GM21825 (cell line): ENCODE results near the gene NQO2.
"Not testable (repeated sequence)": the region's sequence is repeated elsewhere in the genome, so short reads cannot be mapped to it uniquely, and the experiment has no call there.

ENCODE experiments used
- ATAC-seq: cut with Tn5 transposase; IDR thresholded peaks from one replicate; pipeline ENCODE4 v1.9.1; 2021; ENCODE audit warnings: mild to moderate bottlenecking, moderate library complexity; ENCODE audit not compliant: unreplicated experiment

The NQO2 gene

DNA sequence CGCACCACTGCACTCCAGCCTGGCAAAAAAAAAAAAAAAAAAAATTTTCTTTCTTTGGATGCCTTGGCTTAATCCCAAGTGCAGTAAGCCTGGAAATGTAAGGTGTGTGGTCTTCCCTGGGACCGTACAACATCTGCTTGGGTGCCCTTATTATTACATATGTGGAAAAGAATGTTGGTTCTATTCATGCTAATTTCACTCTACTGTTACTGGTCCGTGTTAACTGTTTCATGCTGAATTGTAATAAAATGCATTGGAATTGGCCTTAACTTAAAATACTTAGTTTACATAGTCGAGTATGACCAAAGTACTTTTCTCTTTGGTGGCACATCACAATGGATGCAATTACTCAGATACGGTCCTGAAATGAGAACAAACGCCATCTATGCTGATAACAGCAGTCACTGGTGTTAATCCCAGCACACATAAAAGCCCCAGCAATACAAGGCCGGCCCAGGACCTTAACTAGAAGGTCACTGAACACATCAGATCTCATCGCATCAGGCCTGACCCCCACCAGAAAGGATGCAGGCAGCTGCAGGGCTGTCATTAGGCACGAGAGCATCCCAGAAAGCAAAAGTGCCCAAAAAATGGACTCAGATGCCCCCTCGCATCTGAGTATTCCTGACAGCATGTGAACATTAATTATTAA, 29.5 kb upstream of the NQO2 start:
- no peak for ATAC-seq

DNA sequence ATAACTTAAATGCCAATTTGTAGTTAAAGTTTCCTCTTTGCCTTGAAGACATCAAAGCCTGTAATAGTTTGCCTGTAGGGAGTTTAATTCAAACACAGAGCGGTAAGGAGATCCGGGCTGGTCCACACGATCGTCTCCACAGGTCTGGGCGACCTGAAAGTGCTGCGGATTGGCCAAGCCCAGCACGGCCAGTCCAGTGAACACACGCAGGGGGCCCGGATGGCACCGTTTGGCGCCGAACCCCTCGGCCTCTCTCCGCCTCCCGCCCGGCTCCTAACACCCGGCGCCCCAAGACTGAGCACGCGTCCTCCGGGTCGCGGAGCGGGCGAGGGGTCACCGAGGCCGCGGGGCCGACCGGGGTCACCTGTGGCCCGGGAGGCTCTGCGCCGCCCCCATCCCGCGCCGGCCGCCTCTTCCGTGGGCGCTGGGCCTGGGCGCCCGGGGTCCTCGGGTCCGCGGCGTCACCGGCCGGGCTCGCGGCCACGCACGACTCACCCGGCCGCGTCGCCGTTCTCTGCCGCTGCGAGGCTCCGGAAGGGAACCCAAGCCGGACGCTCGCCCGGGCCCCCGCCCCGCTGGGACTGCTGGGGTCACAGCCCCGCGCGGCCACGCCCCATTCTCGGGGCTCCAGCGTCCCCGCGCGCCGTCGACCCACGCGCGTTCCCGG, 28.8 kb upstream of the NQO2 start:
- ATAC-seq = no peak

- ATAC-seq = no peak
Observed at GRCh38 chr6:2971420-2972218, 28.1 kb upstream of the NQO2 start, which contains the start of gene SERPINB6. Gene SERPINB6, minus strand, starts transcription at chr6:2971567. Its CDS starts 12,235 bp downstream, at chr6:2959332.

- ATAC-seq = not testable (repeated sequence)
Observed at GRCh38 chr6:2972219-2972487, 27.5 kb upstream of the NQO2 start.

GRCh38 chr6:2972685-2973084, 27.0 kb upstream of the NQO2 start:
- not testable (repeated sequence) for ATAC-seq

- not testable (repeated sequence) for ATAC-seq
Observed at GRCh38 chr6:2973180-2973579, 26.5 kb upstream of the NQO2 start.

DNA sequence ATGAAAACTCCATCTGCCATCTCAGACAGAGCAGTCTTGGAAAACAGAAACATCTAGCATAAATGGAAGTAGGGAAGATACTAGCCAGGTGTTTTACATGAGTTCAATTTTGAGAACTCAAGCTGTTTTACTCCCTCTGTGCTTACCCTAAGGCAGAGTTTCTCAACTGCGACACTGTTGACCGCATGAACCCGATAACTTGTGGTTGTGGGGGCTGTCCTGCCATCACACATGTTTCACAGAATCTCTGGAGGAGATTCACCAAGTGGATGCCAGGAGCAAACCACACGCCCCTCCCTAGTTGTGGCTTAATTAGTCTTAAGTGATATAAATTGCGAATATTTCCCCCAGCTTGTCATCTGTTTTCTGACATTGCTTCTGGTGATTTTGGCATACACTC, 26.0 kb upstream of the NQO2 start:
- ATAC-seq = no peak

DNA sequence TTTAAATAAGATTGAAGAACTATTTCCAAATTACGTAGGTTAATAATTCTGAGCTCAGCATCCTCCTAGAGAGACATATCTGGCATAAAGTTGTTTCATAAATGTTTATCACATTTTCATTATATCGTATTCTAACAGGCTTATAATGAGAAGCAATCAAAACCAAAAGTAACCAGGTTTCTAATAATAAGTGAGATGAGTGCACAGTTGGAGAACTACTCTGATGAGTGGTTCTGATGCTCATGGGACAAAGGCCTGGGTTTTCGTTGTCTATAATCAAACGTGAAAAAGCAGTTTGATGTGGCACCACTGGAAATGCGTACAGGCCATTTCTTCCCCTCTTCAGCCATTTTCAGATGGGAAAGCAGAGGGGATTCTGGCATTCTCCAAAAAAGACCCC, 23.6 kb upstream of the NQO2 start:
- no peak for ATAC-seq

- ATAC-seq = no peak
Observed at GRCh38 chr6:2976571-2977085, 23.1 kb upstream of the NQO2 start.

DNA sequence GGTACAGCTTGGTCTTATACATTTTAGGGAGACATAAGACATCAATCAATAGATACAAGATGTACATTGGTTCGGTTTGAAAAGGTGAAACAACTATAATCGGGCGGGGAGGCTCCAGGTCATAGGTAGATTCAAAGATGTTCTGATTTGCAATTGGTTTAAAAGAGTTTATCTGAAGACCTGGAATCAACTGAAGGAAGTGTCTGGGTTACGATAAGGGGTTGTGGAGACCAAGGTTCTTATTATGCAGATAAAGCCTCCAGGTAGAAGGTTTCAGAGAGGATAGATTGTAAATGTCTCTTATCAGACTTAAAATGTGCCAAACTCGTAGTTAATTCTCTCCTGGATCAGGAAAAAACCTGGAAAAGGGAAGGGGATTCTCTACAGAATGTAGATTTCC, 22.4 kb upstream of the NQO2 start:
- ATAC-seq = no peak

- no peak for ATAC-seq
Observed at GRCh38 chr6:2977799-2978590, 21.7 kb upstream of the NQO2 start.

- ATAC-seq = no peak
Observed at GRCh38 chr6:2978923-2979322, 20.8 kb upstream of the NQO2 start.

DNA sequence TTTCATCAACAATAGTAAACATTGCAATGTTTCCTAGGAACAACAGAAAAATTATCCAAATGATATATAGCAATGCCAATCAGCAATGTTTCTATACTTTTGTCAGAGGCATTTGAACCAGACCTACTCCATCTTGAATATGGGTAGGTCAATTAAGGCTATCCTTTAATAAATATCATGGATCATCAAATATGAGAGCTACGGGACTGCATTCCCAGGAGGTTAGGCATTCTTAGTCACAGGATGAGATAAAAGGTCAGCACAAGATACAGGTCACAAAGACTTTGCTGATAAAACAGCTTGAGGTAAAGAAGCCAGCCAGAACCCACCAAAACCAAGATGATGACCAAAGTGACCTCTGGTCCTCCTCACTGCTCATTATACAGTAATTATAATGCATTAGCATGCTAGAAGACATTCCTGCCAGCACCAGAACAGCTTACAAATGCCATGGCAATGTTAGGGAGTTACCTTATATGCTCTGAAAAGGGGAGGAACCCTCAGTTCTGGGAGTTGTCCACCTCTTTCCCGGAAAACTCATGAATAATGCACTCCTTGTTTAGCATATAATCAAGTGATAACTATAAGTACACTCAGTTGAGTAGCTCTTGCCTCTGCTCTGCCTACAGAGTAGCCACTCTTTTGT, 19.8 kb upstream of the NQO2 start:
- ATAC-seq = no peak

GRCh38 chr6:2980465-2980855, 19.2 kb upstream of the NQO2 start:
- ATAC-seq = no peak

- no peak for ATAC-seq
Observed at GRCh38 chr6:2982426-2983117, 17.1 kb upstream of the NQO2 start.

DNA sequence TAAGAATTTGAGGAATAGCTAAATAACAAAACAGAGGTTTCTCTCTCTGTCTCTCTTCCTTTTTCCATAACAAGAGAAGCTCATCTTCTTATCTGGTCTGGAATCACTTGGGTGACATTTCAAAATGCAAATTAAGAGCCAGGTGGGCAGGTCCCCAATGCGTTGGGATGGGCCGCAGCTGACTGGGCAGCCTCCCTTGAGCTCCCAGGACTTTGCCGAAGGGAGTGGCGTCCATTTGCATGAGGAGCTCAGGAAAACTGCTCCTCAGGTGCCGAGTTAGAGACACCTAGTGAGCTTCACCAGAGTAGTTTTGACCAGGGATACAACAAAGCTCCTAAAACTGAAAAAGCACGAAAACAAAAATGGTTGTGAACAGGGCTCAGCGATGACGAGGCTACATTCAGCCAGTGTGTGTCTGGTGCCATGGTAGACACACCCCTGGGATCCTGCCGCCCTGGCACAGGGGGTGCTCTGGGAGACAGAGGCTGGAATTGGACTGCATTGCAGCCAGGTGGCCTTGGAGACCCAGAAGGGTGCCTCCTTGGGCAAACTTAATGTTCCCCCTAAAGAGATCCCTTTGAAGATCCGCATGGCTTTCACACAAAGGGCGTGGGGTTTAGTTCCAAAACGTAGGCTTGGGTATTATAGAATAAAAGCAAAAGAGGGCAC, 14.8 kb upstream of the NQO2 start:
- no peak for ATAC-seq

DNA sequence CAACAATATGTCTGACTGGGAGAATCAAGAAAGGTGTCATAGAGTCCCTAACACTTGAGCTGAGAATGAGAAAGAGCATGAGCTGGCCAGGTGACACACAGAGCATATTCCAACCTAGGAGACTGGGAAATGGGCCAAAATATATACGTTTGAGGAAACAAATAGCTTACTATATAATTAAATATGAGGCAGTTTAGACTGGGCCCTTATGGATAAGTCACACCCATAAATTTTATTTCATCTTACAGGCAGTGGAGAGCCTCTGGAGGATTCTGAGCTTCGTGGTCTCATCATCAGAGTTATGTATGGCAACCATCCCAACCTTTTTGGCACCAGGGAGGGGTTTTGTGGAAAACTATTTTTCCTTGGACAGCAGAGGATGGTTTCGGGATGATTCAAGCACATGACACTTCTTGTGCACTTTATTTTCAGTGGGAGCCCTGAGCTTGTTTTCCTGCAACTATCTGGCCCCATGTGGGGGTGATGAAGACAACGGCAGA, 12.9 kb upstream of the NQO2 start:
- no peak for ATAC-seq

DNA sequence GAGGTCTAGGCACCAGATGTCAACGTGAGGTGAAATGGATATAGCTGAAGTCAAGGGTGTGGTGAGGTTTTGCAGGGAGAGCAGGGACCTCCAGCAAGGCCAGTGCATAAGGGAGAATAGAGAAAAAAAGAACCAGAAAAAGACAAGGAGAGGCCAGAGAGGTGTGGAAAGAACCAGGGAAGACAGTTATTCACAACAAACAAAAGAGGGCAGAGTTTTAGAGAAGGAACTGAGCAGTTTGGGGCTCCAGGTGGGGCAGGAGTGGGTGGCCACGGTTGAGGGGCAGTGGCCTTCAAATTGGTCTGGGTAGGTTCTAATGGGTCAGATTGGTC, 11.6 kb upstream of the NQO2 start:
- no peak for ATAC-seq
